ENCODE results near the gene ZNF135.
A peak's percentile ranks its signal among the peaks of the same experiment; 100 is the strongest.

Gene ZNF135

DNA sequence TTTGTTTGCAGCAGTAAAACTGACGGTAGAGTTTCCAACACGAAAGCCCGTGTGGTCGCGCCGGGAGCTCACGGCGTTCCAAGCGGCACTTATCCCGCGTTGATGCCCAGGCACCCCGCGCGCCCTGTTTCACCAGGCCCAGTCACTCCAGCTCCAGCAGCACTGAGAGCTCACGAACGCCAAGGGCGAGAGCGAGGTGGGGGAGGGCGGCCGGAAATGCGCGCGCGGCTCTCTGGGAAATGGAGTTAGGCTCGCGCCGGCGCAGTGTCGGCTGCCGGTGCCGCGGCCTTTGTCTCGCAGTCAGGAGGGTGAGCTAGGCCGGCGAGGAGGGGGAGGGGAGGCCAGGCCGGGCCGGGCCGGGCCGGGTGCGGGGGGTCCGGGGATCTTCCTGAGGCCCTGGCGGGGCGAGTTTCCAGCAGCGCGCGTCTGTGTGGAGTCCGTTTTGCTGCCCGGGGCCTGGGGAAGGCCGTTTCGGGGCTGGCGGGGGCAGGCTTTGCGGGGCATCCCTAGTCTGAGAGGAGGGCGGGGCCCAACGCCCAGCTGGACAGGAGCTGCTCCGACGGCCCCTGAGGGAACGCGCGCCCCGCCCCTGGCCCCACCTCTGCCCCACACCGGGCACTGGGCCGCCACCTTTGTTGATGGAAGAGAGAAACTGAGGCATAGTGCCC is at the start of gene ZNF135:
Gene ZNF135 (plus strand): TSS at position 280 of the 668 bp plus-strand sequence. CDS start 721 bp downstream, outside the sequence.
- DNase-seq, result peak; percentile 24

DNA sequence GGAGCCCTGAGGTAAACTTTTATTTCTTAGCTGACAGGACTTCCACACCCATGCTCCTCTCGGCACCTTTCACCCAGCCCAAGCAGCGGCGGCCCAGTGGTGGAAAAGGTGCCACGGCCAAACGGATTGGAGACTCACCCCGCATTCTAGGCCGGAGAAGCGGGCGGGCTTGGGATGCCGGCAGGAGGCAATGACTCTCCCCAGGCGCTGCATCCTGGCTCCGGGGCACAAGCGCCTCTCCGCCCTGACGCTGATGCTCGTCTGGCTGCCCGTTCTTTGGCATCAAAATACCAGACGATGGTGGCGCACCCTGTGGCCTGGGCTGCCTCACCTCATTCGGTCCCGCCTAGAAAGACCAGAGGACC is 49.8 kb upstream of the ZNF135 start:
- DNase-seq, result no peak

DNA sequence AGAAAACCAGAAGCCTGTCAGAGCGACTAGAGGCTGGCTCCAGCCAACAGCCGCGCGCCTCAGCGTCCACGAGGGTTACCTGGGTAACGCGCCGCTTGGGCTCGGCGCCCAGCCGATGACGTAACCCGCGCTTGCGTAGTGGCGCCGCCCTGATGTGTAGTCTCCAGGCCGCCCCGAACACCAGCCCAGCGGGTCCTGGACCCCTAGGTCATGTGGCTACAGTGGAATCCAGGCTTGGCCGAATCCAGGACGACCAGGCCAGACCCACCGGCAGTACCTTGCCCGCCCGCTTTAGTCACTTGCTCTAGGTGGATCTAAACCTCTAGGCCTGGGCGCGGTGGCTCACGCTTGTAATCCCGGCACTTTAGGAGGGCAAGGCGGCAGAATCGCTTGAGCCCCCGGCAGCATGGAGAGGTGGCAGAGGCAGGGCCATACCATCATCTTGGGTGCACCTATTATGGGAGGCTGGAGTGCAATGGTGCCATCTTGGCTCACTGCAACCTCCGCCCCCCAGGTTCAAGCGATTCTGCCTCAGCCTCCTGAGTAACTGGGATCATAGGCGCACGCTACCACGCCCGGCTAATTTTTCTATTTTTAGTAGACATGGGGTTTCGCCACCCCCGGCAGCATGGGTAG is 49.3 kb upstream of the ZNF135 start:
- DNase-seq, result peak; percentile 61

DNA sequence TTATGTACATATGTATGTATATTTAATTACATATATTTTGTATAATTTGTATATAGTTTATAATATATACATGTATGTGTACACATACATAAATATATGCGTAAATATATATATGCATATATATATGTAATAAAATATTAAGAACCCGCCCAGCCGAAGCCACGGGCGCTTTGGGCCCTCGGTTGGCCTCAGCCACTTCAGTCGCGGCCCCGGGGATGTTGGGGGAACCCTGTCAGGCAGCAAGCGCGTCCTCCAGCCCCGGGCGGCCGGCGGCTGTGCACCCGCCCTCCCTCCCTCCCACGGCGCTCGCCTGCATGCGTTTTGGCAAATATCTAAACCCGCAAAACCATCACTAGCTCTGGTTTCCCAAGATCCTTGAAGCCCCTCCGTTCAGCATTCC is 48.6 kb upstream of the ZNF135 start:
- DNase-seq, result no peak

DNA sequence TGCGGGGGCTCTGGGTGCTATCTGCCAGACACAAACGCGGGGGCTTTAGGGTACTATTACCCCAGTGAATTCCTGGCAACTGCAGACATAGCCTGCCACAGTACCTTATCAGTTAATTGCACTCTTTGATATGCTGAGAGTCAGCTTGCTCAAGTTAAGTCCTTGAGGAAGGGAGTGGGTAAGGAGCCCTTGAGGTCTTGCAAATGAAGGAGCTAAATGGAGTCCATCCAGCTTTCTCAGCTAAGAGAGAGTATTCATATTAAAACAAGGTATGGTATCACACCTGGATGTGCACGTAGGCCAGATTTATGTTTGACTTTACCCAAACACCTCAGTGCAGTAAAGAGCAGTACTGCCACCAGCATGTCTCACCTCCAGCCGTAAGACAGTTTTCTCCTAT is 44.9 kb upstream of the ZNF135 start:
- DNase-seq, result no peak

DNA sequence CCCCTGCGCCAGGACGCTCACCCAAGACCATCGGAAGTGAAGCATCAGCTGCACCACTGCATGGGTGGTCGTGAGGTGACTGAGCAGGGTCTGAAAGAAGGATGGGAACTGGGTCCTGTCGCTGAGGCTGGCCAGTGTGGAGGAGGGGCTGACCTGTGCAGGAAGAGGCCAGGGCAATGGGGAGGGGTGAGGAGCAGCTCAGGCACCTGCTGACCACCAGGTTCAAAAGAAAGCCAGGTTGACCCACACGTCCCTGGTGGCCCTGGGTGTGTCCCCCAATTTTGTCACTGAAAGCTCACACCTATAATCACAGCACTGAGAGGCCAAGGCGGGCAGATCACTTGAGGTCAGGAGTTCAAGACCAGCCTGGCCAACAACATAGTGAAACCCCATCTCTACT is 39.0 kb upstream of the ZNF135 start:
- no peak for DNase-seq

DNA sequence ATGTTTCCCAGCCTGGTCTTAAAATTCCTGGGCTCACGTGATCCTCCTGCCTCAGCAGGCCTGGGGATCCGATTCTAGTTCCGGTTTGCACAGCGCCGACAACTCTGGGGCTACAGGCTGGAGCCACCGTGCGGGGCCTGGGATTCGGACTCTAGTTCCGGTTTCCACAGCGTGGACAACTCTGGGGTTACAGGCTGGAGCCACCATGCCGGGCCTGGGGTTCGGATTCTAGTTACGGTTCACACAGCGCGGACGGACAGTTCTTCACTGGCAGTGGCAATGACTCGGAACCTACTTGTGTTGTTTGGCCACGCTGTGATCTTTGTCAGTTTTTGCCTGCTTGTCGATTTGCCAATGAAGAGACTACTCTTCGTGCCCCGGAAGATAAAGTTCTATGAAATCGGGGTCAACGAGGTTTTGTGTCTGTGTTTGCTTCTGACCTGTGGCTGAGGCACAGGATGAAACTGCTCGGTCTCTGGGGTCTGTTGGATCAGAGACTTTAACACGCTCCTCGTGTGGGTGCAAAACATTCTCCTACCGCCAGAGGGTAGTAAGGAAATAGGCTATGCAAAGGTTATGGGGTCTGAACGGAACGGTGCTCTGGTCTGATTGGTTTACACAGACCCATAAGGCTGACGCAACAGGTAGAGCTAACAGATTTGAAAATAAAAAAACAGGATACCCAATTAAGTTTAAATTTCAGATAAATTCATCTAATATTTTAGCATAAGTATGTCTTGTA is 37.4 kb upstream of the ZNF135 start:
- DNase-seq, result peak; percentile 44

DNA sequence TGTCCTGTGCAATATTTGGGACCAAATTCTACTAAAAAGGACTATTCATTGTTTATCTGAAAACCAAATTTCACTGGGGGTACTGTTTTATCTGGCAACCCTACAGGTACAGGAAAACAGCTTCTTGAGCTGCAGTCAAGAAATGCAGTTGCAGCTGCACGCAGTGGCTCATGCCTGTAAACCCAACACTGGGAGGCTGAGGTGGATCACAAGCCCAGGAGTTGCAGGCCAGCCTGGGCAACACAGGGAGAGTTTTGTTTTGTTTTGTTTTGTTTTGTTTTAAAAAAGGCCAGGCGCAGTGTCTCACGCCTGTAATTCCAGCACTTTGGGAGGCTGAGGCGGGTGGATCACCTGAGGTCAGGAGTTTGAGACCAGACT is 36.8 kb upstream of the ZNF135 start:
- no peak for DNase-seq

DNA sequence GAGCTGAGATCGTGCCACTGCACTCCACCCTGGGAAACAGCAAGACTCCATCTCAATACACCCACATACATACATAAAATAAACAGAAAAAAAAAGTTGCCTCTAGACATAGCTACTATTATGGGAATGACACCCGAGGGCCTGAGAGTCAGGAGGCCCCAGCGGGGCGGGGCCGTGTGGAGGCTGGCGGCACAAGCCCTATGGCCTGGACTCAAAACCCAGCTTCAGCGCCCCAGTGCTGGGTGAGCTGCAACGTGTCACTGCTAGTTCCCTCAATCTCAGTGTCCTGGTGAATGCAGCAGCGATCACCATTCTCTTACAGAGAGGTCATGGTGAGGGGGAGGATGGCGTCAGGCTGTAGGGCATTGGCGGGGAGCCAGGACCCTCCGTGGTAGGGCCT is 34.4 kb upstream of the ZNF135 start:
- no peak for DNase-seq

DNA sequence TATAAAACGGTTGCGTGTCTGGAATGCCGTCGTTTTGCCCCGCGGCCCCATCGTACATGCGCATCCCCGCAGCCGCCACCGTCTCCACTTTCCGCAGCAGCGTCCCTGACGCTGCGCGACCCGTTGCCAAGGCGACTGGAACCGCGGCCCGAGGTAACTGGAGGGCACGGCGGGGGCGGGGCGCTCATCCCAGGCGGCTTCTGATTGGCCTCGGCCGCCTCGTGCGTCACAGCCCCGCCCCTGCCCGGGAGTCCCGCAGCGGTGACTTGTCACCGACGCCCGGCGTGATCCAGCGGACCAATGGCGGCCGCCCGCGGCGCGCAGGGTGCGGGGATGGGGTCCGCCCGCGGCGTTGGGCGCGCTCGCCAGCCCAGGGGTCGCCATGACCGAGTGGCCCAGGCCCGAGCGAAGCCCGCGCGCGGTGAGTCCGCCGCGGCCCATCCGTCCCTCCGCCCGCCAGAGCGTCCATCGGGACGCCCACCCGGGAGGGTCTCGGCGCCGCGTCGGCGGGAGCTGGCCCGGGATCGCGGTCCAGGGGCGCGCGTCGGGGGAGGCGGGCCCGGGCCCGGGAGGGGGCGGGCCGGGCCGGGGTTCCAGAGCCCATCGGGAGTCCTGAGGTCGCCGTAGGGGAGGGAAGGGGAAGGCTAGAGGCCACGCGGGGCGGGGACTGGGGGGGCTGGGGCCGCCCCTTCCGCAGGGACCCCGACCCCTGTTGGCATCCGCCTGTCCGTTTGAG is 25.2 kb upstream of the ZNF135 start, which contains the start of gene ZSCAN1:
Gene ZSCAN1 (plus strand): TSS at position 285 of the 736 bp plus-strand sequence. CDS start 3,812 bp downstream, outside the sequence.
- peak; percentile 7 for DNase-seq

DNA sequence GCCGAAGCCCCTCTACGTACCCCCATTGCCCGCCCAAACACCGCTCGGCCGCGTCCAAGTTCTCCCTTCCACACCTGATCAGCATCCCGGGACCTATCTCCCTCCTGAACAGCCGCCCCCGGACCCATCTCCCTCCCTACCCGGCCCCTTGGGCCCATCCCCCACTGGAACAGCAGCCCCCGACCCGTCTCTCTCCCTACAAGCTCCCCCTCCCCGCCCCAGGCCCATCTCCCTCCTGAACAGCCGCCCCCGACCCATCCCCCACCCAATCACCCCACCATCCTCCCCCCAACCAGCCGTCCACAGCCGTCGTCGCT is 24.6 kb upstream of the ZNF135 start:
- DNase-seq, result no peak

DNA sequence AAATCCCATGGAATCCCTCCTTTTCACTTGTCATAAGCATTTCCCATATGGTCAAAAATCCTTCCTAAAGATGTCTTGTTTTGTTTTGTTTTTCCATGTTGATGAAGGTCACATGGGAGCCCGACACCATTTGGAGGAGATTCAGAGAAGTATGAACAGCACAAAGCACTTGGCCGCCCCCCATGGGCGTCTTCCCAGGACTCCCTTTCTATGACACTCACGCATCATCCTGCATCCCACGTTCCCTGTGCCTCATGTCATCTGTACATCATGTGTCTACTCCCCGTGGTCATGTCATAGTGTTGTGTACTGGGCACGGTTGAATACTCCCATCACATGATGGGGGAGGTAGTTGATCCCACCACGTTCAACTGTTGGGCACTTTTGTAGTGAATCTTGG is 23.2 kb upstream of the ZNF135 start:
- DNase-seq, result no peak

DNA sequence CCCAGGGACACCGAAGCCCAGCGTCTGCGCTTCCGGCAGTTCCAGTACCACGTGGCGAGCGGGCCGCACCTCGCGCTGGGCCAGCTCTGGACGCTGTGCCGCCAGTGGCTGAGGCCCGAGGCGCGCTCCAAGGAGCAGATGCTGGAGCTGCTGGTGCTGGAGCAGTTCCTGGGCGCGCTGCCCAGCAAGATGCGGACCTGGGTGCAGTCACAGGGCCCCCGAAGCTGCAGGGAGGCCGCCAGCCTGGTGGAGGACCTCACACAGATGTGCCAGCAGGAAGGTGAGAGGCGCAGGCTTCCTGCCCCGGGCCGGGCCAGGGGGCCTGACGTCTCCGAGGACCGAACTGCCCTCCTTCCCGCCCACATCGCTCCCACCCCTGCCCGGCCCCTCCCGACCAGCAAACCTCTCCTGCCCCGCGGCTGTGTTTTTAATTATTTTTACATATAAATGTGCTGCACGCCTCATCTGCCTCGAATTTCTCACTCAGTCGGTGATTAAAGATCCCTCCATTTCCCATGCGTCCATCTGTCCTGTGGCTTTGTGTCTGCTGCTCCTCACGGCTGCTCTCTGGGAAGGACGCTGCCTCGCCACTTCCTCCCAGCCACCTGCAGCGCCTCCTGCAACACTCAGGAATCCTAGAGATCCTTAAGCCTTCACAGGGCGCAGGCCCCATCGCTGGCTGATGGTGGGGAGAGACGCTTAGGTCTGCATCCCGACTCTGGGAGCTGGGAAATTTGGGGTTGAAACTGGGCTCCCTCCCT is 21.0 kb upstream of the ZNF135 start:
- DNase-seq, result no peak

DNA sequence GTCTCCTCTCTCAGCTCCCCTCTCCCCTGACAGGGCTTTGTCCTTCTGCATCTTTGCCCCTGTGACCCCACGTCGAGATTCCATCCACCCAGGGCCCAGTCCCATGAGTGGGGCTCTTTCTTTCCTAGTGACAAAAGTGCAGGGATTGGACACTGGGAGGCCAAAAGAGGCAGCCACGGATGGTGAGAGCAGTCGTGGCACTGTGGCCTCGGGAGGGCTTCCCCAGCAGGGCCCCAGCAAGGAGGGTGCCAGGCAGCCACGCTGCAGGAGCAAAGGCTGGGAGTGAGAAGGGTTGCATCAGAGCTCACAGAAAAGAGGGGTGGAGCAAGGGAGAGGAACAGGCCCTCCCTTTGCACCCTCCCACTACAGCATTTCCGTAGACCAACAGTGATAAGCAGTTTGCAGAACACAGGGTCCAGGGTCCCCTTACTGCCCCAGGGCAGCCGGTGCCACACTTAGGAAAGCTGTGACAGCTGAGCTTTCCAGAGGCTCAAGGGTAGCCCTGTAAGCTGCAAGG is 20.3 kb upstream of the ZNF135 start:
- no peak for DNase-seq

DNA sequence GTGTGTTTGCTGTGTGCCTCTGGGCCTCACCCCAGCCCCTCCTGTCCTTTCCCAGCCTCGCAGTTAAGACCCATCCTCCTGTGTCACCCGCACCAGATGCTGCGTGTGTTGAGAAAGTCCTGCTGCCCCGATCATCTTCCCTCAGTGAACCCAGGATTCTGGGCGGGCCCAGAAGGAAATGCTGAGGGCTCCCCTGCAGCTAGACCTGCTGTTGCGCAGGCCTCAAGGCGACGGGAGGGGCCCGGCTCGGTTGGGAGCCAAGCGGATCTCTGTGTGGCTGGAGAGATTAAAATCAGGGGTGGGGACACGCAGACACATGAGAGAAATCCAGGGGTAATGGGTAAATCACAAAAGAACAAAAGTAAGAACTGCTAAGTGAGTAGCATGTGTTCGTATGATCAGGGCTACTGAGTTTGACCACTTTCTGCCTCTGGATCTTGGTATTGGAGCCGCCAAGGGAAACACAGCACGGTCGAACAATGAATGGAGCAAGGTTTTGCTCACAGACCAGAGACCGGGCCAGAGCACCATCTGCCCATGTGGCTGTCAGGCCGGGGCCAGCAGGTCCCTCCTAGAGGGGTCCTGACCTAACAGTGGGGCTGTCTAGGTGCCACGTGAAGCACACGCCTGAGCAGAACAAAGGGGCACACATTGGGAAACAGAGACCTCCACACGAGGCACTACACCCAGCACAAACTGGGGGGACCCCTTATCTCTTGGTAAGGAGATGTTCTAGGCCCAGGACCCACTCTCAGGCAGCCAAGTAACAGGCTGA is 18.1 kb upstream of the ZNF135 start:
- no peak for DNase-seq

DNA sequence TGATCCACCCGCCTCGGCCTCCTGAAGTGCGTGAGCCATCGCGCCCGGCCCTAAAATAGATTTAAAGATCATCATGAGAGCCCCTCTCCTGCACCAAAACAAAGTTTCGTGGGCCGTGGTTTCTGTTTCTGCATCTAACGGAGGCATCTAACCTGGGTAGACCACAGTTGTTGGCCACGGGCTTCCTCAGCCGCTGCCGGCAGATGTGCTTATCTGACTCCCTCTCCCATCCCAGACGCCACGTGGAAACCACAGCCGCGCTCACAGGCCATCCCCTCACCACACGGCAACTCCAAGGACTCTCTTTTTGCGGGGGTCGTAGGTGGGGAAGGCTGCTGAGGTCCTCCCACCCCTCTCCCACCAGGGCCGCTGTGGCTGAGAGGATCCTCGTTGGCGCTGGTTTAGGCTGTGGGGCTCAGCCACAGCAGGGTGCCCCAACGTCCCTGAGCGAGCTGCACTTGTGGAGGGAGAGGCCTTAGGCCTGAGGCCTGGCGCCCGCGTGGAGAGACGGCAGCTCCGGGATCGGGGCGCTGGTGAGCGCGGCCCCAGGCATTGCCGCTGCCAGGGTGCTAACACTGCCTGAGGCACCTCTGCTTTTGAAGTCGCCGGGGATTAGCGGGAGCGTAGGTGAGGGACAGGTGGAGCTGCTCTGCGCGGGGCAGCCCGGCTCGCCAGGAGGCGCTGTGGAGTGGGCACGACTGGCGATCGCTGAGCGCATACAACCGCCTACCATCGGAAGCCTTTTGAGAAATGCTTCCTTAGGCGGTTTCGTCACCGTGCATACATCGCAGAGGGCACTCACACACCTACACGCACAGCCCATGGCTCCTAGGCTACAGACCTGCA is 16.4 kb upstream of the ZNF135 start:
- DNase-seq, result no peak

DNA sequence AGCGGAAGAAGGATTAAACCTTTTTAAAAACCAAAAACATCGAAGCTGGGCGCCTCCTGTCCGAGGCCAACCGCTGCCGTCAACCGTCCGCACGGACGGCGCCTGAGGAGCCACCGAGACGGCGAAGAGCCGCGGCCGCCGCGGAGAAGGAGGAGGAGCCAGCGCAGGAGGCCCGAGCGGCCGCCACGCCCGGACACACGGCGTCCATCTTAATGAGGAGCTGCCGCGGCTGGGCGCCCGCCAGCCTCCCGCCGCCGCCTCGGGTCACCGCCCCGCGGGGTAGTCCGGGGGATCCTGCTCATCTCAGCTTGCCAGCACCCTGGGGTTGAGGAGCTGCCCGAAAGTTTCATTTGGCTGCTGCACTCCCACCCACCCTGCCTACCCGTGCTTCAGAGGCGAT is 14.7 kb upstream of the ZNF135 start:
- no peak for DNase-seq

DNA sequence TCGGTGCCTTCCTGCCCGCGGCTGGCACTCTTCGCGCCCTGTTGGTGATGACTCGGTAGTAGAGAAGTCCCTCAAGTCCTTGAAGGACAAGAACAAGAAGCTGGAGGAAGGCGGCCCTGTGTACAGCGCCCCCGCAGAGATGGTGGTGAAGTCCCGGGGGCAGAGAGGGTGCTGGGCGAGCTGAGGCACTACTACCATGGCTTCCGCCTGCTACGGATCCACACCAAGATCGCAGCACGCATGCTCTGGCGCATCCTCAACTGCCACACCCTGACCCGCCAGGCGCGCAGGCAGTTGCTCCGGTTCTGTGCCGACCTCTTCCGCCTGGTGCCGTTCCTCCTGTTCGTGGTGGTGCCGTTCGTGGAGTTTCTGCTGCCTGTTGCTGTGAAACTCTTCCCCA is 14.2 kb upstream of the ZNF135 start:
- no peak for DNase-seq

DNA sequence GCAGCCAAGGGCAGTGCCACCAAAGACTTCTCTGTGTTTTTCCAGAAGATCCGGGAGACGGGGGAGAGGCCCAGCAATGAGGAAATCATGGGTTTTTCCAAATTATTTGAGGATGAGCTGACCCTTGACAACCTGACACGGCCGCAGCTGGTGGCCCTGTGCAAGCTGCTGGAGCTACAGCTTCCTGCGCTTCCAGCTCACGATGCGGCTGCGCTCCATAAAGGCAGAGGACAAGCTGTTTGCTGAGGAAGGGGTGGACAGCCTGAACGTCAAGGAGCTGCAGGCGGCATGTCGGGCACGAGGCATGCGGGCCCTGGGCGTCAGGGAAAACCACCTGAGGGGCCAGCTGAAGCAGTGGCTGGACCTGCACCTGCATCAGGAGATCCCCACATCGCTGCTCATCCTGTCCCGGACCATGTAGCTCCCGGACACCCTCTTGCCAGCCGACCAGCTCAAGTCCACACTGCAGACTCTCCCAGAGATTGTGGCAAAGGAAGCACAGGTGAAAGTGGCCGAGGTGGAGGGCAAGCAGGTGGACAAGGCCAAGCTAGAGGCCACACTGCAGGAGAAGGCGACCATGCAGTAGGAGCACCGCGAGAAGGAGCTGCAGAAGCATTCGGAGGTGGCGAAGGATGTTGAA is 13.6 kb upstream of the ZNF135 start:
- DNase-seq, result no peak

DNA sequence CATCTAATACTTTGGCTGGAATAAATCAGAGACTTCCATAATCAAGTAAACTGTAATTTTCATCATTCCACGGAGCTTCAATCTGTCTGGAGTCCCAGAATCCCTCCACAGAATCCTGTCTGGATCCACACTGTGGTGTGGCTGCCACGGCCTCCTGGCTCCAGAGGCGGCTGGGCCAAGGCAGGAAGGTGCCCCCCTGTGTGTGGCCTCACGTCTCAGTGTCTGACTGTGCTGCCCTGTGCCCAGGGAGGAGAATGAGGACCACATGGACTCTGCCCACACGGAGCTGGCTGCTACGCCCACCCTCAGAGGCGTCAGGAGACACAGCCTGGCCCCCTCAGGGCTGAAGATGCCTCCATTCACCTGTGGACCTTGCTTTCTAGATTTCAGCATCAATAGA is 12.2 kb upstream of the ZNF135 start:
- no peak for DNase-seq
